ENCODE results near the gene PLSCR4.

- no peak for TF ChIP-seq CTCF (tag by site-specific recombination; IDR thresholded peaks at IDR 0.05)
- TF ChIP-seq TCF7L2 (IDR thresholded peaks at IDR 0.05; ENCODE audit: borderline replicate concordance, low read depth, low read length): no peak
- no peak for TF ChIP-seq TSHZ1 (tag by site-specific recombination; IDR thresholded peaks at IDR 0.05; ENCODE audit: borderline replicate concordance)
- TF ChIP-seq ELK4 (IDR thresholded peaks at IDR 0.05; ENCODE audit: borderline replicate concordance, low read depth, low read length): no peak
- no peak for TF ChIP-seq ZNF19 (tag by site-specific recombination; IDR thresholded peaks at IDR 0.05; ENCODE audit: low read depth)
- TF ChIP-seq MZF1 (tag by site-specific recombination; IDR thresholded peaks at IDR 0.05; ENCODE audit: borderline replicate concordance): 0 out of 2 replicates have a peak, but pooled peaks have one; percentile 60
- no peak for TF ChIP-seq ATF2 (tag by site-specific recombination; IDR thresholded peaks at IDR 0.05; ENCODE audit: low read depth)
- no peak for TF ChIP-seq ZNF274 (IDR thresholded peaks at IDR 0.05; ENCODE audit: low read length)
- TF ChIP-seq ZNF274 (tag by site-specific recombination; IDR thresholded peaks at IDR 0.05; ENCODE audit: borderline replicate concordance): no peak
- 0 out of 2 replicates have a peak, but pooled peaks have one; percentile 38 for TF ChIP-seq PRDM6 (tag by site-specific recombination; IDR thresholded peaks at IDR 0.05)
- no peak for TF ChIP-seq ZNF654 (tag by site-specific recombination; IDR thresholded peaks at IDR 0.05; ENCODE audit: low read depth)
- no peak for TF ChIP-seq ZSCAN4 (tag by site-specific recombination; IDR thresholded peaks at IDR 0.05)
These were observed 91.1 kb downstream of the PLSCR4 start for GRCh38 chr3:146159616-146160320.
